BLaER1 treated with 17β-estradiol and CSF1 and Interleukin-3, amounts not matched to agents 10 nM and 100 nM (cell line): ENCODE data around the gene ZNF689.

Experiments
- H3K27ac ChIP-seq, 11 experiments: shearing (Covaris generic); formaldehyde crosslinking; 2 replicates each; pipeline ENCODE4 v1.8.1; 2022
- H3K27me3 ChIP-seq, 11 experiments: shearing (Covaris generic); formaldehyde crosslinking; 2 replicates each; pipeline ENCODE4 v1.8.1; 2022
- H3K36me3 ChIP-seq, 11 experiments: shearing (Covaris generic); formaldehyde crosslinking; 2 replicates each; pipeline ENCODE4 v1.8.1; 2022
- H3K4me1 ChIP-seq, 10 experiments: shearing (Covaris generic); formaldehyde crosslinking; 2 replicates each; pipeline ENCODE4 v1.8.1; 2022
- H3K4me2 ChIP-seq, 11 experiments: shearing (Covaris generic); formaldehyde crosslinking; 2 replicates each; pipeline ENCODE4 v1.8.1; 2022
- H3K4me3 ChIP-seq, 10 experiments: shearing (Covaris generic); formaldehyde crosslinking; 2 replicates each; pipeline ENCODE4 v1.8.1; 2022
- H3K9ac ChIP-seq, 11 experiments: shearing (Covaris generic); formaldehyde crosslinking; 2 replicates each; pipeline ENCODE4 v1.8.1; 2022
- H3K9me3 ChIP-seq, 11 experiments: shearing (Covaris generic); formaldehyde crosslinking; replicated peaks in 1 of 11; 2 replicates each; pipeline ENCODE4 v1.8.1; 2022
- H4K20me1 ChIP-seq, 11 experiments: shearing (Covaris generic); formaldehyde crosslinking; 2 replicates each; pipeline ENCODE4 v1.8.1; 2022
- Cebpa-rat ChIP-seq, 11 experiments: shearing (Covaris generic); IDR thresholded peaks; 2 replicates each; pipeline ENCODE4 v1.8.1; 2022

The ZNF689 gene

GRCh38 chr16:30609926-30610839 lies at the start of gene ZNF689:
Gene ZNF689 (minus strand): TSS chr16:30610389. CDS start chr16:30610041, 348 bp downstream.
- H4K20me1 ChIP-seq = peaks cover 0 to 4% (median 0%) of the 10 kb centered on the region in 11 experiments; a peak in 2 of 22 replicates
- H3K4me3 ChIP-seq = peak within 1 kb of the TSS; percentile 78 to 93 (median 86)
- peaks cover 22 to 37% (median 36%) of the 10 kb centered on the region in 11 experiments for H3K36me3 ChIP-seq
- H3K27me3 ChIP-seq = no peaks in the 10 kb centered on the region
- H3K9ac ChIP-seq = peak within 1 kb of the TSS; percentile 97 to 100 (median 98)
- H3K4me1 ChIP-seq = peaks cover 20 to 54% (median 33%) of the 10 kb centered on the region in 10 experiments
- TF ChIP-seq Cebpa-rat (IDR thresholded peaks at IDR 0.05) = no peak
- H3K4me2 ChIP-seq = peak within 1 kb of the TSS; percentile 69 to 94 (median 88)
- peaks cover 0 to 2% (median 1%) of the 10 kb centered on the region in 11 experiments; a peak in 11 of 22 replicates for H3K9me3 ChIP-seq
- H3K27ac ChIP-seq = peak within 1 kb of the TSS; percentile 98 to 100 (median 98)

GRCh38 chr16:30658731-30659506 lies 48.7 kb upstream of the ZNF689 start:
- Histone ChIP-seq H3K36me3 (peaks cover 44 to 65% (median 60%) of the 10 kb centered on the region in 11 experiments), H3K27me3 (no peaks in the 10 kb centered on the region), H3K4me2 (peak overlapping the region; percentile 89 to 100 (median 97)), H3K9me3 (no peaks in the 10 kb centered on the region), H3K27ac (peak overlapping the region; percentile 94 to 100 (median 98)), H3K9ac (peak overlapping the region; percentile 92 to 100 (median 97)), H4K20me1 (peaks cover 32 to 48% (median 41%) of the 10 kb centered on the region in 11 experiments), H3K4me1 (peaks cover 29 to 62% (median 41%) of the 10 kb centered on the region in 10 experiments), H3K4me3 (peak overlapping the region; percentile 79 to 100 (median 96))
- TF ChIP-seq Cebpa-rat (IDR thresholded peaks at IDR 0.05) = no peak

DNA sequence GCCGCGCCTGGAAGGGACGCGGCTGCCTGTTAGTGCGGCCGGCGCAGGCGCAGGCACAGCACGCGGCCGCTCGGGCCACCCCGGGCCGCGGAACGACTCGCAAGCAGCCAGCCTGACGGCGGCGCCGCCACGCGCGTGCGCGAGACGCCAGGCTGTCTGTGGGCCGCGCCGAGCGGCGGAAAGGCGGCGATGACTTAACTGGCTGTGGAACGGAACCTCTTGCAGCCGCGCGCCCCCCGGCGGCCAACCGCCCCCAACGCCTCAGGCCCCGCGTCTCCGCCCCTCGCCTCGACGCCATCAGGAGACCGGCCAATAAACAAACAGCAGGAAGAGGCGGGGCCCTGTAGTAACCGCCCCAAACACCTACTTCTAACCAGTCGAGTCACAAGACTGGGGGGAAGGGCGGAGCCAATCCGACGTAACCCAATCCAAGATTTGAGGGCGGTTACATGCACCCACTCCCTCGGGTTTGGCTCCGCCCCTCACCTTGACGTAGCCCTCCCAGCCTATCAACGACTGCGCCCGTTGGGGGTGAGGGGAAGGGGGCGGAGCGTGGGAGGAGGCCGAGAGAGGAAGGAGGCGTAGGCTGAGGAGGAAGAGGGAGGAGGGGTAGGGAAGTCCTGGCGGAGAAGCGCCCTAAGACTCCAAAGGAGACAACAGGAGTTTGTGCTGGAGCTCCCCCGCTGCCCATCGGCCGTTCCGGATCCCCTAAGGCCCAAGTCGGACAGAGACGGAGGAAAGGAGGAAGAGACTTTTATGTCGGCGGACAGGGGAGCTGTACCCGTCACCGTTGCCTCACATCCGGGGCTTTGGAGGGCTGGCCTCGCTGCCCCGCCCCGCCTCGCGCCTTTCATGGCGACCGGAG lies 47.9 kb upstream of the ZNF689 start, which contains the start of gene FBRS:
Gene FBRS, plus strand, starts transcription at position 566 of the 865 bp plus-strand sequence. CDS start 1,088 bp downstream, outside the sequence.
- peak within 1 kb of the TSS; percentile 94 to 100 (median 98) for H3K27ac ChIP-seq
- H3K9me3 ChIP-seq = no peaks in the 10 kb centered on the region
- TF ChIP-seq Cebpa-rat (IDR thresholded peaks at IDR 0.05) = no peak
- peak within 1 kb of the TSS; percentile 89 to 100 (median 97) for H3K4me2 ChIP-seq
- peaks cover 41 to 65% (median 60%) of the 10 kb centered on the region in 11 experiments for H3K36me3 ChIP-seq
- peaks cover 29 to 62% (median 40%) of the 10 kb centered on the region in 10 experiments for H3K4me1 ChIP-seq
- peak within 1 kb of the TSS; percentile 79 to 100 (median 96) for H3K4me3 ChIP-seq
- peak within 1 kb of the TSS; percentile 92 to 100 (median 97) for H3K9ac ChIP-seq
- peaks cover 23 to 40% (median 33%) of the 10 kb centered on the region in 11 experiments for H4K20me1 ChIP-seq
- H3K27me3 ChIP-seq = no peaks in the 10 kb centered on the region

GRCh38 chr16:30656974-30657865 lies 47.0 kb upstream of the ZNF689 start:
- Histone ChIP-seq H3K4me1 (peaks cover 34 to 62% (median 40%) of the 10 kb centered on the region in 10 experiments), H3K9ac (peak overlapping the region; percentile 50 to 81 (median 76)), H3K27ac (peak overlapping the region; percentile 39 to 100 (median 68); a peak in 21 of 22 replicates)

GRCh38 chr16:30656388-30656787 lies 46.2 kb upstream of the ZNF689 start:
- H3K27ac ChIP-seq = no peak overlapping the region
- H3K36me3 ChIP-seq = peaks cover 29 to 58% (median 49%) of the 10 kb centered on the region in 11 experiments
- H3K27me3 ChIP-seq = no peaks in the 10 kb centered on the region
- H3K9me3 ChIP-seq = no peaks in the 10 kb centered on the region
- H3K4me2 ChIP-seq = peak overlapping the region in 4 of 11 experiments; percentile 81 to 96 (median 92); a peak in 7 of 22 replicates
- peaks cover 6 to 37% (median 17%) of the 10 kb centered on the region in 11 experiments; a peak in 21 of 22 replicates for H4K20me1 ChIP-seq
- no peak overlapping the region for H3K4me3 ChIP-seq
- TF ChIP-seq Cebpa-rat (IDR thresholded peaks at IDR 0.05) = no peak
- H3K9ac ChIP-seq = peak overlapping the region in 3 of 11 experiments; percentile 50 to 76 (median 73); a peak in 6 of 22 replicates
- peaks cover 33 to 58% (median 39%) of the 10 kb centered on the region in 10 experiments for H3K4me1 ChIP-seq

More at GRCh38 chr16:30656974-30657865, 47.0 kb upstream of the ZNF689 start:
- Histone ChIP-seq H3K9me3 (no peaks in the 10 kb centered on the region), H3K4me3 (peak overlapping the region; percentile 44 to 69 (median 56)), H4K20me1 (peaks cover 15 to 39% (median 26%) of the 10 kb centered on the region in 11 experiments), H3K36me3 (peaks cover 37 to 65% (median 57%) of the 10 kb centered on the region in 11 experiments), H3K4me2 (peak overlapping the region; percentile 71 to 96 (median 90)), H3K27me3 (no peaks in the 10 kb centered on the region)
- no peak for TF ChIP-seq Cebpa-rat (IDR thresholded peaks at IDR 0.05)

GRCh38 chr16:30655815-30656347 lies 45.7 kb upstream of the ZNF689 start:
- H3K4me3 ChIP-seq = no peak overlapping the region
- H3K4me2 ChIP-seq = no peak overlapping the region; a peak in 1 of 22 replicates
- H3K36me3 ChIP-seq = peaks cover 24 to 53% (median 44%) of the 10 kb centered on the region in 11 experiments
- no peaks in the 10 kb centered on the region for H3K27me3 ChIP-seq
- no peaks in the 10 kb centered on the region for H3K9me3 ChIP-seq
- H4K20me1 ChIP-seq = peaks cover 1 to 32% (median 12%) of the 10 kb centered on the region in 11 experiments; a peak in 20 of 22 replicates
- H3K4me1 ChIP-seq = peaks cover 31 to 53% (median 35%) of the 10 kb centered on the region in 10 experiments
- TF ChIP-seq Cebpa-rat (IDR thresholded peaks at IDR 0.05) = no peak
- peak overlapping the region in 4 of 11 experiments; percentile 18 to 34 (median 22); a peak in 3 of 22 replicates for H3K9ac ChIP-seq
- no peak overlapping the region for H3K27ac ChIP-seq

DNA sequence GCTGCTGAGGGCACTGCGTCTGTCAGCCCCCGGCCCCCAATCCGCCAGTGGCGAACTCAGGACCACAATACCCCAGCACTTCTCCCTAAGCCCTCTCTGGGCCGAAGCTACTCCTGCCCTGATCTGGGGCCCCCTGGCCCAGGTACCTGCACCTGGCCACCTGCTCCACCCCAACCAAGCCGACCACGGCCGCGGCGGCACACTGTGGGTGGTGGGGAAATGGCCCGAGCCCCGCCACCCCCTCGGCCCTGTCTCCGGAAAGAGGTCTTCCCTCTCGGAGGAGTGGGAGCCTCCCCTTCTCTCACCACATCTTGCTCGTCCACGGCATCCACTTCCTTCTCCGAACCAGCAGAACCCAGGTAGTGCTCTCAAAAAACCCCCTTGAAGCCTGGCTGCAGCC lies 44.7 kb upstream of the ZNF689 start:
- TF ChIP-seq Cebpa-rat (IDR thresholded peaks at IDR 0.05) = no peak
- Histone ChIP-seq H3K27me3 (no peaks in the 10 kb centered on the region), H3K4me2 (no peak overlapping the region), H3K27ac (no peak overlapping the region), H3K9ac (no peak overlapping the region), H3K4me1 (peaks cover 33 to 56% (median 37%) of the 10 kb centered on the region in 10 experiments), H3K9me3 (no peaks in the 10 kb centered on the region), H3K36me3 (peaks cover 24 to 51% (median 41%) of the 10 kb centered on the region in 11 experiments), H3K4me3 (no peak overlapping the region), H4K20me1 (peaks cover 0 to 22% (median 4%) of the 10 kb centered on the region in 11 experiments; a peak in 10 of 22 replicates)
